Anterior cingulate cortex (tissue), 58 donors: ENCODE data around the gene SEC31A.
"Not testable (repeated sequence)": the region's sequence is repeated elsewhere in the genome, so short reads cannot be mapped to it uniquely, and the experiment has no call there.

ENCODE experiments used
- DNase-seq, 58 donors: peaks; one replicate each; lab custom pipeline; 2025; lab: John Stamatoyannopoulos, UW

The SEC31A gene

DNA sequence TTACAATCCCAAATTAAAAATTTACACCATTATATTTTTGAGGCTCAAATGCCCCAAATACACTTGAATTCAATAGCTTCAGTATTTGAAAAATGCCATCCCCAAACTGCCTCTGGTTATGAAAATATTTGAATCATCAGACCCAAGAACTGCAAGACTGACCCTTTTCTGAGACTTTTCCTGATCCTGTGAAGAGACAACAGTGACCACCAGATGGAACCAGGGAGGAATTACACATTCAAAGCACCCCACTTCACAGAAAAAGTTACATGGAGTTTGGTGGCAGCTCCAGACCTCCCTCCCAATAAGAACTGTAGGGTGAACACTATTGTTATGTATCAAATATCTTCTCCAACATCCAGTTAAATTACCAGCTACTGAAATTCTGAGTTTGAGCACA lies 48.4 kb downstream of the SEC31A start:
- DNase-seq: no peak

DNA sequence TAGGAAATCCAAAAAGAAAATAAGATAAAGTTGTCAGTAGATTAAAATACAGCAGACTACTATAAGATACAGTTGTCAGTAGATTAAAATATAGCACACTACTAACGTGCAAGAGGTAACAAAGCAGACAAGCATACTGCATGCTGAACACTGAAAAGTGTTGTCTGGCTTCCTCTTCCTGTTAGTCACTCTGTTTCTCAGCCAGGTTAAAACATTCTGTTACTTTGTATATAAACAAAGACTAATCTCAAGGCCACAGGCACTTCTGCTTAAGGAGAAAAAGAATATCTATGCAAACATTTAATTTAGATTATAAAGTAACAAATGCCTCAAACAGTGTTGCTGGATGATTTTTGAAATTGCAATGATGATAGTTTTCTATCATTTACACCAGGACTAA lies 51.3 kb downstream of the SEC31A start:
- DNase-seq: no peak

GRCh38 chr4:82833696-82834313 lies 57.1 kb downstream of the SEC31A start:
- DNase-seq: no peak

DNA sequence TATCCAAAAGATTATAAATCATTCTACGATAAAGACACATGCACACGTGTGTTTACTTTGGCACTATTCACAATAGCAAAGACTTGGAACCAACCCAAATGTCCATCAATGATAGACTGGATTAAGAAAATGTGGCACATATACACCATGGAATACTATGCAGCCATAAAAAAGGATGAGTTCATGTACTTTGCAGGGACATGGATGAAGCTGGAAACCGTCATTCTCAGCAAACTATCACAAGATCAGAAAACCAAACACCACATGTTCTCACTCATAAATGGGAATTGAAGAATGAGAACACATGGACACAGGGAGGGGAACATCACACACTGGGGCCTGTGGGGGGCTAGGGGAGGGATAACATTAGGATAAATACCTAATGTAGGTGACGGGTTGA lies 57.9 kb downstream of the SEC31A start:
- not testable (repeated sequence) for DNase-seq

DNA sequence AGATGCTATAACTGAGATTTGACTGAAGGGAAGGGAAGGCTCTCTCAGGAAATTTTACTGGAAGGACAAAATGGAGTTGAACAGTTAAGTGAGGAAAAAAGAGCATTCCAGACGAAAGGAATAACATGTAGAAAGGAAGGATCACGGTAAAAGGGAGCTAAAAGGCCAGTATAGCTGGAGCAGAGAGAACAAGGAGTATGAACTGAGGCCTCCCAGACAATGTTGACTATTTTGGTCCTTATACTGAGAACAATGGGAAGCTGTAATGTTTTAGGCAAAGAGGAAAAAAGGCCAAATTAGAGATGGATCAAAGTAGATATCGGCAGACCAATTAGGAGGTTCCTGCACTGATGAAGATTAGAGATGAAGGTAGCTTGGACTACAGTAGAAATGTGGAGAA lies 65.5 kb downstream of the SEC31A start:
- DNase-seq: no peak

GRCh38 chr4:82823062-82823461 lies 67.9 kb downstream of the SEC31A start:
- DNase-seq: no peak

GRCh38 chr4:82820689-82821088 lies 70.3 kb downstream of the SEC31A start:
- no peak for DNase-seq

DNA sequence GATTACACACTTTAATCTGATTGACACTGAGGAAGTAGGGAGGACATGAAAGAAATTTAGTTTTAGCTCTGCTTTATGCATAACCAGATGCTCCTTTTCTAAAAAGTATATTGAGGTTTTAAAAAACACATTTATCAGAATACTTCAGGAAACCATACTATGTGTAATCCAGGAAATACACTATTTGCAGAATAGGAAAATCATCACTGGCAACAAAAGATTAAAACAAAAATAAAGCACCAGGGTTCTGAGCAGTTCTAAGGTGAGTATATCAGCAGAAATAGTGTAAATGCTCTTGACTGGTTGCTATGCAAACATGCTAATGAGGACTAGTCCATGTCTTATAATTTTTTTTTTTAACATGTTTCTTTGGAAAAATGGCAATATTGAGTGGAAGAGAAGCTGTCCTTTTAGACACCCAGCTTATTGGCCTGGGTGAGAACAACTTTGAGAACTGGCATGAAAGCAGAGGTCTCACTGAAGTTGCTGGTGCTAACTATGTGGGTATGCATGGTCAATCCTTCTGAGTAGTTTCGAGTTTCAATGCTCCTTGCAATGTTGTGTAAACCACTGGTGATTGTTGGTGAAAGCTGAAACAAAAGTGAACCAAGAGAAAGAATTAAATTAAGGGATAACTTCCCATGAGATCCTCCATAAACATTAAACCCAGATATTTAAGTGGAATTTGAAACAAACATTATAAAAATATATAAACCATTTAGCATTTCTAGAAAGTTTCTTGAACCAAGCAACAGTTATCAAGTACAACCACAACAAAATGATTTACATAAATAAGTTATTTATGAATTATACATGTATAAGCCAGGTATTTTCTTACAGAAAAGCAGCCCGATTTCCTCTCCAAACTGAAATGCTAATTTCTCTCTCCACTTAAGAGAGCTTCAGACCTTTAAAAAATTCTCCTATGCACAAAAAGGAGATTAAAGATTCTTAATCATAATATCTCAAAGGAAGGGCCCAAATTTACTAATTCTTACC lies 72.0 kb downstream of the SEC31A start:
- no peak for DNase-seq

- DNase-seq: not testable (repeated sequence)
Measured at GRCh38 chr4:82816874-82817273, 74.1 kb downstream of the SEC31A start.

GRCh38 chr4:82814034-82814433 lies 76.9 kb downstream of the SEC31A start:
- DNase-seq: no peak

GRCh38 chr4:82811838-82812341 lies 79.1 kb downstream of the SEC31A start:
- peak in 4 of 58 donors; percentile 16 to 57 (median 33) for DNase-seq

GRCh38 chr4:82811392-82811791 lies 79.6 kb downstream of the SEC31A start:
- no peak for DNase-seq

GRCh38 chr4:82810176-82810575 lies 80.8 kb downstream of the SEC31A start:
- DNase-seq: no peak

GRCh38 chr4:82809619-82810018 lies 81.3 kb downstream of the SEC31A start:
- DNase-seq: no peak

- no peak for DNase-seq
Measured at GRCh38 chr4:82803746-82804145, 87.2 kb downstream of the SEC31A start.

- no peak for DNase-seq
Measured at GRCh38 chr4:82802911-82803310, 88.0 kb downstream of the SEC31A start.

- peak in 1 of 58 donors; percentile 6 for DNase-seq
Measured at GRCh38 chr4:82801910-82802521, 88.9 kb downstream of the SEC31A start.

GRCh38 chr4:82799006-82799881 lies 91.7 kb downstream of the SEC31A start:
- DNase-seq: peak in 8 of 58 donors; percentile 29 to 73 (median 56)

DNA sequence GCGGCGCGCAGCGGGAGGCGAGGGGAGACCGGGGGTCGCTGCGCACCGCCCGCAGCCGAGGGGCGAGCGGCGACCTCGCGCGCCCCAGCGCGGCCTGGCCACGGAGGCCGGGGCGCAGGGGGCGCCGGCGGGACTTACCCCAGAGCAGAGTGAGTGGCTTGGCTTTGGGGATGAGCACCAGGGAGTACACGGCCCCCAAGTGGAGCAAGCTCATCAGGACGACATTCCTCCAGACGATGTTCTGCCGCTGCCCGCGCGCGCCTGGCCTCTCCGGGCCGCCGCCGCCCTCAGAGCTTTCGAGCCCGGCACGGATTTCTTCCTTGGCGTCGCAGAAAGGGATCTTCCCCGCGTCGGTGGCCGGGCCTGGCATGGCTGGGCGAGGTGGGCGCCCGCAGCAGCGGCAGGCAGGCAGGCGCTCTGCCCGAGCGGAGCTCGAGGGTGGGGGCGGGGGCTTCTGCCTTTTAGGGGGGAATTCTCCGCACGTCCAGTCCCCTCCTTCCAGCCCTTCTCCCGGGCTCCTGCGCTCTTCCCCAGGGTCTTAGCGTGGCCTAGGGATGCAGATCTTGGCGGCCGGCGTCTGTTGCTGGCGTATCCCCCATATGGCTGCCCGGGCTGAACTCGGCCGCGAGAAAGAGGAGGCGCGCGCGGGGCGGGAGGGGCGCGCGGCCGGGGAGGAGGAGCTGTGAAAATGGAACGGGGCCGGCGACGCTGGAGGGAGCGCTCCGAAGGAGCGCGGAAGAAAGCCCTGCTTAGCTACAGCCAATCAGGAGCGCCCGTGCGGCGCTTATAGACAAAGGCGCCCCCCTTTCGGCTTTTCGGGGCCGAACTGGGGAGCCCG lies 92.6 kb downstream of the SEC31A start, which contains the start of gene SCD5:
SCD5 (minus strand) TSS at position 629 of the 838 bp plus-strand sequence; CDS start at position 370, 259 bp downstream.
- DNase-seq: peak; percentile 30 to 93 (median 85)
